Esophagus muscularis mucosa (tissue), 4 donors: ENCODE data around the gene PDK2.

Experiments used
- EP300 ChIP-seq: sonication (generic); formaldehyde crosslinking; IDR thresholded peaks from one replicate; pipeline ENCODE4 v1.6.1; 2017; ENCODE audit warnings: antibody characterized with exemption
- POLR2A ChIP-seq: fragments of 450-650 bp; IDR thresholded peaks from one replicate; pipeline ENCODE4 v1.6.1; 2017; ENCODE audit warnings: antibody characterized with exemption, moderate library complexity, mild to moderate bottlenecking, low read depth
- POLR2AphosphoS5 ChIP-seq, 2 donors: sonication (generic); formaldehyde crosslinking; IDR thresholded peaks; one replicate each; pipeline ENCODE4 v1.6.1; 2017; ENCODE audit warnings: antibody characterized with exemption in 2 of 2
- TF ChIP-seq, protein P1 (sequence below), 3 experiments: fragments of 200-600 bp in 2 of 3; fragments of 450-650 bp in 1 of 3; sonication (generic) in 2 of 3; IDR thresholded peaks; one replicate each; pipeline ENCODE4 v1.5.1; 2017 to 2019; ENCODE audit warnings: antibody characterized with exemption in 3 of 3, mild to moderate bottlenecking in 2 of 3, moderate library complexity in 1 of 3

GRCh38 chr17:50152736-50153135 lies 57.6 kb downstream of the PDK2 start:
- TF ChIP-seq, protein P1, sequence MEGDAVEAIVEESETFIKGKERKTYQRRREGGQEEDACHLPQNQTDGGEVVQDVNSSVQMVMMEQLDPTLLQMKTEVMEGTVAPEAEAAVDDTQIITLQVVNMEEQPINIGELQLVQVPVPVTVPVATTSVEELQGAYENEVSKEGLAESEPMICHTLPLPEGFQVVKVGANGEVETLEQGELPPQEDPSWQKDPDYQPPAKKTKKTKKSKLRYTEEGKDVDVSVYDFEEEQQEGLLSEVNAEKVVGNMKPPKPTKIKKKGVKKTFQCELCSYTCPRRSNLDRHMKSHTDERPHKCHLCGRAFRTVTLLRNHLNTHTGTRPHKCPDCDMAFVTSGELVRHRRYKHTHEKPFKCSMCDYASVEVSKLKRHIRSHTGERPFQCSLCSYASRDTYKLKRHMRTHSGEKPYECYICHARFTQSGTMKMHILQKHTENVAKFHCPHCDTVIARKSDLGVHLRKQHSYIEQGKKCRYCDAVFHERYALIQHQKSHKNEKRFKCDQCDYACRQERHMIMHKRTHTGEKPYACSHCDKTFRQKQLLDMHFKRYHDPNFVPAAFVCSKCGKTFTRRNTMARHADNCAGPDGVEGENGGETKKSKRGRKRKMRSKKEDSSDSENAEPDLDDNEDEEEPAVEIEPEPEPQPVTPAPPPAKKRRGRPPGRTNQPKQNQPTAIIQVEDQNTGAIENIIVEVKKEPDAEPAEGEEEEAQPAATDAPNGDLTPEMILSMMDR (IDR thresholded peaks at IDR 0.05): no peak
- no peak for TF ChIP-seq POLR2A
- TF ChIP-seq EP300: no peak
- no peak for TF ChIP-seq POLR2AphosphoS5 (IDR thresholded peaks at IDR 0.05)
